22Rv1 (cell line): ENCODE results near the gene CAMTA1.

Source experiments
- ZFX ChIP-seq: fragments of 450-650 bp; IDR thresholded peaks from 2 replicates; pipeline ENCODE4 v1.6.1; 2017; ENCODE audit warnings: antibody characterized with exemption, borderline replicate concordance
- TF ChIP-seq, protein P1 (sequence below): fragments of 450-650 bp; IDR thresholded peaks from 2 replicates; pipeline ENCODE4 v1.5.1; 2017; ENCODE audit warnings: mild to moderate bottlenecking

DNA sequence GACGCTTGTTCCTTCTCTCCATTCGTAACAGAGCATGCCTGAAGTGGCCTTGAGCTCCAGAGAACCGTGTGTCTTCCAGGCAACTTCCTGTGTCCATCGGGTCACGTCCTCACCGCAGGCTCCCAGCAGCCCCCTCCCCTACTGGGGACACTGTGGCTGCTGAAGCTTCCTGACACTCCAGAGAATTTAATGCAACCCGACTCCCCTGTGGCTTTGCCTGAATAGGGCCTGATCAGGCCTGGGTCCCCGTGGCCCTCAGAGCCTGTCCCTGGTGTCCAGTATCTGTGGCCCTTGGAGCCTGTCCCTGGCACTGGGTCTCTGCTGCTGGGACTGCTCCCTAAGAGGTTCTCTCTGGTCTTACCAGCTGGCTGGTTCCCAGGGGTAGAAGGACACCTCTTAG lies 766.2 kb downstream of the CAMTA1 start:
- TF ChIP-seq, protein P1, sequence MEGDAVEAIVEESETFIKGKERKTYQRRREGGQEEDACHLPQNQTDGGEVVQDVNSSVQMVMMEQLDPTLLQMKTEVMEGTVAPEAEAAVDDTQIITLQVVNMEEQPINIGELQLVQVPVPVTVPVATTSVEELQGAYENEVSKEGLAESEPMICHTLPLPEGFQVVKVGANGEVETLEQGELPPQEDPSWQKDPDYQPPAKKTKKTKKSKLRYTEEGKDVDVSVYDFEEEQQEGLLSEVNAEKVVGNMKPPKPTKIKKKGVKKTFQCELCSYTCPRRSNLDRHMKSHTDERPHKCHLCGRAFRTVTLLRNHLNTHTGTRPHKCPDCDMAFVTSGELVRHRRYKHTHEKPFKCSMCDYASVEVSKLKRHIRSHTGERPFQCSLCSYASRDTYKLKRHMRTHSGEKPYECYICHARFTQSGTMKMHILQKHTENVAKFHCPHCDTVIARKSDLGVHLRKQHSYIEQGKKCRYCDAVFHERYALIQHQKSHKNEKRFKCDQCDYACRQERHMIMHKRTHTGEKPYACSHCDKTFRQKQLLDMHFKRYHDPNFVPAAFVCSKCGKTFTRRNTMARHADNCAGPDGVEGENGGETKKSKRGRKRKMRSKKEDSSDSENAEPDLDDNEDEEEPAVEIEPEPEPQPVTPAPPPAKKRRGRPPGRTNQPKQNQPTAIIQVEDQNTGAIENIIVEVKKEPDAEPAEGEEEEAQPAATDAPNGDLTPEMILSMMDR = no peak
- TF ChIP-seq ZFX = no peak
